HepG2 (cell line): ENCODE results near the gene ADAMTS13. TPM values are rescaled to one million over a fixed set of nuclear protein-coding genes. Genes with fewer than 3 reads are reported as not detected.

Experiments
- AGO2 ChIP-seq: fragments of 200-400 bp; formaldehyde crosslinking; optimal IDR thresholded peaks from 2 replicates; pipeline ENCODE3; 2017; ENCODE audit warnings: mild to moderate bottlenecking, low read depth, low read length, moderate library complexity
- FOXP1 ChIP-seq, 2 experiments: fragments of 450-650 bp in 1 of 2; IDR thresholded peaks; 2 replicates each; pipeline ENCODE4 v1.6.1; 2017 to 2018; ENCODE audit warnings: antibody characterized with exemption in 1 of 2
- HMG20B ChIP-seq: conservative IDR thresholded peaks from 2 replicates; pipeline ENCODE4 v1.6.1; 2016; ENCODE audit warnings: missing genetic modification reagents, missing compliant biosample characterization
- MBD4 ChIP-seq: IDR thresholded peaks from 2 replicates; pipeline ENCODE4 v1.6.1; 2012; ENCODE audit warnings: low read length, inconsistent platforms, borderline replicate concordance
- MIER3 ChIP-seq: IDR thresholded peaks from 2 replicates; pipeline ENCODE4 v1.6.1; 2016; ENCODE audit warnings: missing compliant biosample characterization, borderline replicate concordance
- POLR2A ChIP-seq, 2 experiments: IDR thresholded peaks; 2 replicates each; pipeline ENCODE4 v1.6.1; 2011; ENCODE audit warnings: low read depth in 2 of 2, low read length in 2 of 2, mild to moderate bottlenecking in 1 of 2, moderate library complexity in 1 of 2; ENCODE audit not compliant: insufficient read depth in 1 of 2
- STAG1 ChIP-seq: sonication (generic); formaldehyde crosslinking; IDR thresholded peaks from 2 replicates; pipeline ENCODE4 v1.4.0; 2020; ENCODE audit warnings: missing genetic modification reagents
- ZFP37 ChIP-seq: sonication (generic); formaldehyde crosslinking; IDR thresholded peaks from 2 replicates; pipeline ENCODE4 v1.4.0; 2020; ENCODE audit warnings: missing genetic modification reagents, borderline replicate concordance
- ZNF264 ChIP-seq: sonication (generic); formaldehyde crosslinking; IDR thresholded peaks from 2 replicates; pipeline ENCODE4 v1.4.0; 2020; ENCODE audit warnings: missing genetic modification reagents
- ZNF382 ChIP-seq: sonication (generic); formaldehyde crosslinking; IDR thresholded peaks from 2 replicates; pipeline ENCODE4 v1.5.0; 2020; ENCODE audit warnings: missing genetic modification reagents, mild to moderate bottlenecking, borderline replicate concordance
- ZNF572 ChIP-seq: sonication (generic); formaldehyde crosslinking; IDR thresholded peaks from 2 replicates; pipeline ENCODE4 v1.5.1; 2020; ENCODE audit warnings: mild to moderate bottlenecking, missing genetic modification reagents
- ZNF605 ChIP-seq: sonication (generic); formaldehyde crosslinking; IDR thresholded peaks from 2 replicates; pipeline ENCODE4 v1.8.0; 2022; ENCODE audit warnings: mild to moderate bottlenecking, missing genetic modification reagents
- ZNF746 ChIP-seq: sonication (generic); formaldehyde crosslinking; IDR thresholded peaks from 2 replicates; pipeline ENCODE4 v1.8.0; 2022; ENCODE audit warnings: mild to moderate bottlenecking, missing genetic modification reagents
- ZNF777 ChIP-seq: sonication (generic); formaldehyde crosslinking; IDR thresholded peaks from 2 replicates; pipeline ENCODE4 v1.4.0; 2020; ENCODE audit warnings: missing genetic modification reagents
- ZNF841 ChIP-seq: sonication (generic); formaldehyde crosslinking; IDR thresholded peaks from 2 replicates; pipeline ENCODE4 v1.8.1; 2023; ENCODE audit warnings: missing genetic modification reagents, borderline replicate concordance
- polyA plus RNA-seq, 8 experiments: library from polyadenylated mRNA; depleted of rRNA in 3 of 8; stranded (reverse) in 7 of 8; unstranded in 1 of 8; fragments of >200 nt; fragmentation: Illumina TruSeq in 4 of 8; extraction: Trizol in 4 of 8; gene quantifications; 2 replicates each; pipeline versions ENCODE4 v1.2.1 to v1.2.3, GENCODE V29; 2011 to 2016; ENCODE audit warnings: low read depth in 4 of 8, missing spikeins in 1 of 8, mixed read lengths in 1 of 8; ENCODE audit not compliant: insufficient read depth in 1 of 8
- total RNA-seq, 5 experiments: library from RNA; depleted of rRNA; stranded (reverse); fragments of >200 nt; fragmentation: Illumina TruSeq; extraction: Trizol; gene quantifications; 2 replicates each; pipeline ENCODE4 v1.2.3, GENCODE V29; 2016; ENCODE audit warnings: low read depth in 1 of 5
- TF ChIP-seq, protein P1 (sequence below): sonication (generic); formaldehyde crosslinking; IDR thresholded peaks from 2 replicates; pipeline ENCODE4 v1.4.0; 2020; ENCODE audit warnings: missing genetic modification reagents, borderline replicate concordance
- TF ChIP-seq, protein P2 (sequence below): sonication (generic); formaldehyde crosslinking; IDR thresholded peaks from 2 replicates; pipeline ENCODE4 v1.4.0; 2020; ENCODE audit warnings: missing genetic modification reagents, mild to moderate bottlenecking, borderline replicate concordance
- TF ChIP-seq, protein P3 (sequence below): sonication (generic); formaldehyde crosslinking; IDR thresholded peaks from 2 replicates; pipeline ENCODE4 v1.8.0; 2022; ENCODE audit warnings: mild to moderate bottlenecking, missing genetic modification reagents, moderate library complexity
- TF ChIP-seq, protein P4 (sequence below): IDR thresholded peaks from 2 replicates; pipeline ENCODE4 v1.6.1; 2016
- TF ChIP-seq, protein P5 (sequence below): sonication (generic); formaldehyde crosslinking; conservative IDR thresholded peaks from 2 replicates; pipeline ENCODE4 v1.4.0; 2020; ENCODE audit warnings: missing genetic modification reagents

The ADAMTS13 gene
- total and polyA plus RNA-seq, 2 of the 13 experiments (the other 11 are each of a cell fraction or from before 2014, with no cell fraction given), result 0.91 to 4.5 TPM

DNA sequence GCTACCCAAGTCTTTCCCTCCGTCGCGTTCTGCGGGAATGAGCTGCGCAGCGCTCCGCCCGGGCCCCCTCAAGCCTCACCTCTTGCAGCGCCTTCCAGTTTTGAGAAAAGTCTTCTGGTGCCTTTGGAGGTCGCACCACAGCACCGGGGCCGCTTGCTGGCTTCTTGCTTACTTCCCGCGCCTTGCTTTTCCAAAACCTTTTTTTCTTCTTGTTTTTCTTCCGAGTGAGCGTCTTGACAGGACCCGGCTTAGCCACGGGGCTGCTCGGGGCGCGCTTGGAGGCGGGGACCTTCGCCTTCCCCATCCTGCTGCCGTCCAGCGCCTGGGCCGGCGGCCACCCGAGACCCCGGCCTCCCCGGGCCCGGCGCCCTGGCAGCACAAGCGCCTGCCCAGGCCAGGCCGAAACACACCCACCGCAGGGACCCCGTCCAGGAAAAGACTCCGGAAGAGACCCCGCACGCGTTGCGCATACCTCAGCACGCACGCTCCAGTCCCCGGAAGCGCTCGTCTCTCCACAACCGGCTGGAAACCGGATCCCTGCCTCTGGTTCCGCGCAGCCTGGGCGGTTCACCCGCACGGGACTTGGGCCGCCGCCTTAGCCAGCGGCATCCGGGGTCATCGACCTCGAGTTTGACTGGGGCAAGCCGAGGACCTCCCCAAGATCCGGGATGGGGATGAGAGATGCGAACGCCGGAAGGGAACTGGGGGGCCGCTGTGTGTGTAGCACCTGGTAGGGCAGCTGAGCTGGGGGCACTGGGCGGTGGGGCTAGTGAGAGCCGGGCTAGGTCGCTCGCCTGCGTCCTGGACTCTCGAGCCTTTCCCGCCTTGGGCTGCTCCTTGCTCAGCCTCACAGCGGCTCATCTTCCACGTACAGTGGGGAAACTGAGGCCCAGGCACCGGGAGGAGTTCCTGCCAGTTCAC lies 4.4 kb upstream of the ADAMTS13 start, which contains the start of gene REXO4 (continued):
- TF ChIP-seq, protein P1, sequence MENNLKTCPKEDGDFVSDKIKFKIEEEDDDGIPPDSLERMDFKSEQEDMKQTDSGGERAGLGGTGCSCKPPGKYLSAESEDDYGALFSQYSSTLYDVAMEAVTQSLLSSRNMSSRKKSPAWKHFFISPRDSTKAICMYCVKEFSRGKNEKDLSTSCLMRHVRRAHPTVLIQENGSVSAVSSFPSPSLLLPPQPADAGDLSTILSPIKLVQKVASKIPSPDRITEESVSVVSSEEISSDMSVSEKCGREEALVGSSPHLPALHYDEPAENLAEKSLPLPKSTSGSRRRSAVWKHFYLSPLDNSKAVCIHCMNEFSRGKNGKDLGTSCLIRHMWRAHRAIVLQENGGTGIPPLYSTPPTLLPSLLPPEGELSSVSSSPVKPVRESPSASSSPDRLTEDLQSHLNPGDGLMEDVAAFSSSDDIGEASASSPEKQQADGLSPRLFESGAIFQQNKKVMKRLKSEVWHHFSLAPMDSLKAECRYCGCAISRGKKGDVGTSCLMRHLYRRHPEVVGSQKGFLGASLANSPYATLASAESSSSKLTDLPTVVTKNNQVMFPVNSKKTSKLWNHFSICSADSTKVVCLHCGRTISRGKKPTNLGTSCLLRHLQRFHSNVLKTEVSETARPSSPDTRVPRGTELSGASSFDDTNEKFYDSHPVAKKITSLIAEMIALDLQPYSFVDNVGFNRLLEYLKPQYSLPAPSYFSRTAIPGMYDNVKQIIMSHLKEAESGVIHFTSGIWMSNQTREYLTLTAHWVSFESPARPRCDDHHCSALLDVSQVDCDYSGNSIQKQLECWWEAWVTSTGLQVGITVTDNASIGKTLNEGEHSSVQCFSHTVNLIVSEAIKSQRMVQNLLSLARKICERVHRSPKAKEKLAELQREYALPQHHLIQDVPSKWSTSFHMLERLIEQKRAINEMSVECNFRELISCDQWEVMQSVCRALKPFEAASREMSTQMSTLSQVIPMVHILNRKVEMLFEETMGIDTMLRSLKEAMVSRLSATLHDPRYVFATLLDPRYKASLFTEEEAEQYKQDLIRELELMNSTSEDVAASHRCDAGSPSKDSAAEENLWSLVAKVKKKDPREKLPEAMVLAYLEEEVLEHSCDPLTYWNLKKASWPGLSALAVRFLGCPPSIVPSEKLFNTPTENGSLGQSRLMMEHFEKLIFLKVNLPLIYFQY (CRISPR knock-in tag), result peak; percentile 76
- TF ChIP-seq ZNF264 (peak; percentile 93), FOXP1 (IDR thresholded peaks at IDR 0.05) (no peak), FOXP1 (CRISPR knock-in tag; IDR thresholded peaks at IDR 0.05) (no peak), MIER3 (CRISPR knock-in tag) (peak; percentile 51; the same call in 1 of the 2 replicates), ZNF572 (peak; percentile 81; the same call in 1 of the 2 replicates), POLR2A (IDR thresholded peaks at IDR 0.05; ENCODE audit: insufficient read depth in 1 of 2, low read depth in 2 of 2, low read length in 2 of 2) (peak; percentile 70 to 84), ZNF605 (CRISPR knock-in tag) (peak; percentile 67; the same call in 1 of the 2 replicates), STAG1 (CRISPR knock-in tag) (no peak), ZFP37 (no peak), ZNF746 (no peak), AGO2 (no peak), ZNF777 (CRISPR knock-in tag) (peak; percentile 67), ZNF382 (CRISPR knock-in tag) (no peak), MBD4 (no peak), HMG20B (CRISPR knock-in tag) (peak; percentile 55; the same call in 1 of the 2 replicates), ZNF841 (CRISPR knock-in tag) (peak; percentile 89; the same call in 1 of the 2 replicates)
- TF ChIP-seq, protein P2, sequence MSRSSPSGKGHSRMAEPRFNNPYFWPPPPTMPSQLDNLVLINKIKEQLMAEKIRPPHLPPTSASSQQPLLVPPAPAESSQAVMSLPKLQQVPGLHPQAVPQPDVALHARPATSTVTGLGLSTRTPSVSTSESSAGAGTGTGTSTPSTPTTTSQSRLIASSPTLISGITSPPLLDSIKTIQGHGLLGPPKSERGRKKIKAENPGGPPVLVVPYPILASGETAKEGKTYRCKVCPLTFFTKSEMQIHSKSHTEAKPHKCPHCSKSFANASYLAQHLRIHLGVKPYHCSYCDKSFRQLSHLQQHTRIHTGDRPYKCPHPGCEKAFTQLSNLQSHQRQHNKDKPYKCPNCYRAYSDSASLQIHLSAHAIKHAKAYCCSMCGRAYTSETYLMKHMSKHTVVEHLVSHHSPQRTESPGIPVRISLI (CRISPR knock-in tag), result peak; percentile 59; the same call in 1 of the 2 replicates
- TF ChIP-seq, protein P3, sequence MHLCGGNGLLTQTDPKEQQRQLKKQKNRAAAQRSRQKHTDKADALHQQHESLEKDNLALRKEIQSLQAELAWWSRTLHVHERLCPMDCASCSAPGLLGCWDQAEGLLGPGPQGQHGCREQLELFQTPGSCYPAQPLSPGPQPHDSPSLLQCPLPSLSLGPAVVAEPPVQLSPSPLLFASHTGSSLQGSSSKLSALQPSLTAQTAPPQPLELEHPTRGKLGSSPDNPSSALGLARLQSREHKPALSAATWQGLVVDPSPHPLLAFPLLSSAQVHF (CRISPR knock-in tag), result peak; percentile 88; the same call in 1 of the 2 replicates
- TF ChIP-seq, protein P4, sequence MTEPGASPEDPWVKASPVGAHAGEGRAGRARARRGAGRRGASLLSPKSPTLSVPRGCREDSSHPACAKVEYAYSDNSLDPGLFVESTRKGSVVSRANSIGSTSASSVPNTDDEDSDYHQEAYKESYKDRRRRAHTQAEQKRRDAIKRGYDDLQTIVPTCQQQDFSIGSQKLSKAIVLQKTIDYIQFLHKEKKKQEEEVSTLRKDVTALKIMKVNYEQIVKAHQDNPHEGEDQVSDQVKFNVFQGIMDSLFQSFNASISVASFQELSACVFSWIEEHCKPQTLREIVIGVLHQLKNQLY (CRISPR knock-in tag), result no peak
- TF ChIP-seq, protein P5, sequence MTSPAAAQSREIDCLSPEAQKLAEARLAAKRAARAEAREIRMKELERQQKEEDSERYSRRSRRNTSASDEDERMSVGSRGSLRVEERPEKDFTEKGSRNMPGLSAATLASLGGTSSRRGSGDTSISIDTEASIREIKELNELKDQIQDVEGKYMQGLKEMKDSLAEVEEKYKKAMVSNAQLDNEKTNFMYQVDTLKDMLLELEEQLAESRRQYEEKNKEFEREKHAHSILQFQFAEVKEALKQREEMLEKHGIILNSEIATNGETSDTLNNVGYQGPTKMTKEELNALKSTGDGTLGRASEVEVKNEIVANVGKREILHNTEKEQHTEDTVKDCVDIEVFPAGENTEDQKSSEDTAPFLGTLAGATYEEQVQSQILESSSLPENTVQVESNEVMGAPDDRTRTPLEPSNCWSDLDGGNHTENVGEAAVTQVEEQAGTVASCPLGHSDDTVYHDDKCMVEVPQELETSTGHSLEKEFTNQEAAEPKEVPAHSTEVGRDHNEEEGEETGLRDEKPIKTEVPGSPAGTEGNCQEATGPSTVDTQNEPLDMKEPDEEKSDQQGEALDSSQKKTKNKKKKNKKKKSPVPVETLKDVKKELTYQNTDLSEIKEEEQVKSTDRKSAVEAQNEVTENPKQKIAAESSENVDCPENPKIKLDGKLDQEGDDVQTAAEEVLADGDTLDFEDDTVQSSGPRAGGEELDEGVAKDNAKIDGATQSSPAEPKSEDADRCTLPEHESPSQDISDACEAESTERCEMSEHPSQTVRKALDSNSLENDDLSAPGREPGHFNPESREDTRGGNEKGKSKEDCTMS (CRISPR knock-in tag), result no peak
